ENCODE data around the gene CBX3. TPM values are rescaled to one million over a fixed set of nuclear protein-coding genes. Genes with fewer than 3 reads are reported as not detected.
A peak's percentile ranks its signal among the peaks of the same experiment; 100 is the strongest.

CBX3 gene
- total and polyA plus RNA-seq, 2 of the 13 experiments (the other 11 are each of a cell fraction or from before 2014, with no cell fraction given): 53.9 to 249 TPM

GRCh38 chr7:26200444-26201246 is 900 bp upstream of the CBX3 start, which contains the start of gene HNRNPA2B1 (continued):
- peak; percentile 97 for TF ChIP-seq AGO2 (optimal IDR thresholded peaks at IDR 0.05; ENCODE audit: low read depth, low read length)
- 0 out of 2 replicates have a peak, but pooled peaks have one; percentile 61 for TF ChIP-seq ZNF160 (CRISPR knock-in tag; IDR thresholded peaks at IDR 0.05)
- 0 out of 2 replicates have a peak, but pooled peaks have one; percentile 47 for TF ChIP-seq AHR (CRISPR knock-in tag; IDR thresholded peaks at IDR 0.05)
- TF ChIP-seq ZNF766 (CRISPR knock-in tag; IDR thresholded peaks at IDR 0.05; ENCODE audit: borderline replicate concordance): 0 out of 2 replicates have a peak, but pooled peaks have one; percentile 74
- TF ChIP-seq HDAC1 (CRISPR knock-in tag; IDR thresholded peaks at IDR 0.05): peak; percentile 85
- TF ChIP-seq TSC22D2 (CRISPR knock-in tag; IDR thresholded peaks at IDR 0.05; ENCODE audit: borderline replicate concordance): peak; percentile 41; the same call in 1 of the 2 replicates
- TF ChIP-seq TFE3 (CRISPR knock-in tag; IDR thresholded peaks at IDR 0.05): peak; percentile 19; the same call in 1 of the 2 replicates
- TF ChIP-seq RELA (CRISPR knock-in tag; IDR thresholded peaks at IDR 0.05): no peak; the same call in 1 of the 2 replicates
- TF ChIP-seq SNAPC4 (CRISPR knock-in tag; IDR thresholded peaks at IDR 0.05): peak; percentile 86; the same call in 1 of the 2 replicates
- TF ChIP-seq PLRG1 (conservative IDR thresholded peaks at IDR 0.05): no peak
- TF ChIP-seq HOXA5 (CRISPR knock-in tag; IDR thresholded peaks at IDR 0.05): peak; percentile 86
- no peak for TF ChIP-seq GZF1 (CRISPR knock-in tag; IDR thresholded peaks at IDR 0.05)
- TF ChIP-seq RBM22 (optimal IDR thresholded peaks at IDR 0.05; ENCODE audit: low read length): peak; percentile 73
- peak; percentile 52; the same call in 1 of the 2 replicates for TF ChIP-seq BCL6 (CRISPR knock-in tag; IDR thresholded peaks at IDR 0.05)
- no peak for TF ChIP-seq PAX8 (CRISPR knock-in tag; IDR thresholded peaks at IDR 0.05; ENCODE audit: borderline replicate concordance)
- TF ChIP-seq ARID4A (CRISPR knock-in tag; IDR thresholded peaks at IDR 0.05; ENCODE audit: borderline replicate concordance): peak; percentile 66; the same call in 1 of the 2 replicates

Data from HepG2 (cell line).